SK-N-SH (cell line): ENCODE measurements around the gene LPP.

Experiments used
- CTCF ChIP-seq: fragments of 200-600 bp; sonication (generic); IDR thresholded peaks from 2 replicates; pipeline ENCODE4 v1.6.1; 2017; ENCODE audit warnings: antibody characterized with exemption, mild to moderate bottlenecking, moderate library complexity
- EP300 ChIP-seq, 2 experiments: IDR thresholded peaks; 2 replicates each; pipeline versions ENCODE4 v1.4.0 to v1.6.1; 2012; ENCODE audit warnings: borderline replicate concordance in 1 of 2, low read depth in 1 of 2, low read length in 1 of 2
- FOXM1 ChIP-seq: IDR thresholded peaks from 2 replicates; pipeline ENCODE4 v1.4.0; 2012; ENCODE audit warnings: low read depth, mild to moderate bottlenecking
- GABPA ChIP-seq: IDR thresholded peaks from 2 replicates; pipeline ENCODE4 v1.4.0; 2012; ENCODE audit warnings: low read depth, mild to moderate bottlenecking
- NFIC ChIP-seq: IDR thresholded peaks from 2 replicates; pipeline ENCODE4 v1.4.0; 2012; ENCODE audit warnings: borderline replicate concordance
- POLR2AphosphoS5 ChIP-seq: IDR thresholded peaks from 2 replicates; pipeline ENCODE4 v1.6.1; 2012; ENCODE audit warnings: low read depth, low read length
- RCOR1 ChIP-seq: fragments of 150-350 bp; IDR thresholded peaks from 2 replicates; pipeline ENCODE4 v1.6.1; 2017; ENCODE audit warnings: antibody characterized with exemption, low read length
- REST ChIP-seq: IDR thresholded peaks from 2 replicates; pipeline ENCODE4 v1.6.1; 2012; ENCODE audit warnings: mild to moderate bottlenecking, low read depth, low read length, moderate library complexity
- RFX5 ChIP-seq: IDR thresholded peaks from 2 replicates; pipeline ENCODE4 v1.6.1; 2012; ENCODE audit warnings: mild to moderate bottlenecking, improper control_type of control experiment, low read length
- RXRA ChIP-seq: IDR thresholded peaks from 2 replicates; pipeline ENCODE4 v1.4.0; 2012; ENCODE audit warnings: low read depth, mild to moderate bottlenecking, borderline replicate concordance
- SIN3A ChIP-seq: IDR thresholded peaks from 2 replicates; pipeline ENCODE4 v1.6.1; 2012; ENCODE audit warnings: low read depth, mild to moderate bottlenecking, low read length, moderate library complexity, borderline replicate concordance
- TAF1 ChIP-seq: IDR thresholded peaks from 2 replicates; pipeline ENCODE4 v1.6.1; 2012; ENCODE audit warnings: low read depth, mild to moderate bottlenecking, low read length, moderate library complexity, borderline replicate concordance
- TCF12 ChIP-seq: IDR thresholded peaks from 2 replicates; pipeline ENCODE4 v1.4.0; 2012
- TF ChIP-seq, protein P1 (sequence below): IDR thresholded peaks from 2 replicates; pipeline ENCODE4 v1.4.0; 2012; ENCODE audit warnings: low read depth, borderline replicate concordance

DNA sequence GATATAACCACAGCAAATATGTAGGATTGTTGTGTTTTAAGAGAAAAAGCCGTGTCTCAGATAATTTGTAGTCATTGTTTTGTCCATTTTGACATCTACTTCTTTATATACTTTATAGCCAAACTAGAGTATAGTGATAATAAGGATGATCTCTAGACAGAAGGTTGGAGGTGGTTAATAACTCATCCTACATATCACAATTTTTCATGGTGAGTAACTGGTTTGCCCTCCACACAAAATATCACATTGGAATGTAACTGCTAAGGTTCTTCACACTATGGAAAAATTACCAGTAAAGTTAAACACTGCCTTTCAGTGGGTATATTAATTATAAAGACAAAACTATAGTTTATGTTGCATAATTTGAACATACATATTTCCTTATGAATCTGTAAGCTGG, 380.7 kb downstream of the LPP start:
- no peak for TF ChIP-seq RXRA
- TF ChIP-seq TAF1: no peak
- TF ChIP-seq NFIC: no peak
- no peak for TF ChIP-seq POLR2AphosphoS5
- no peak for TF ChIP-seq RCOR1
- no peak for TF ChIP-seq CTCF
- no peak for TF ChIP-seq FOXM1
- no peak for TF ChIP-seq REST
- TF ChIP-seq EP300 (IDR thresholded peaks at IDR 0.05; ENCODE audit: borderline replicate concordance in 1 of 2, low read depth in 1 of 2, low read length in 1 of 2): no peak
- TF ChIP-seq SIN3A: no peak
- TF ChIP-seq GABPA: no peak
- no peak for TF ChIP-seq TCF12
- no peak for TF ChIP-seq RFX5
- TF ChIP-seq, protein P1, sequence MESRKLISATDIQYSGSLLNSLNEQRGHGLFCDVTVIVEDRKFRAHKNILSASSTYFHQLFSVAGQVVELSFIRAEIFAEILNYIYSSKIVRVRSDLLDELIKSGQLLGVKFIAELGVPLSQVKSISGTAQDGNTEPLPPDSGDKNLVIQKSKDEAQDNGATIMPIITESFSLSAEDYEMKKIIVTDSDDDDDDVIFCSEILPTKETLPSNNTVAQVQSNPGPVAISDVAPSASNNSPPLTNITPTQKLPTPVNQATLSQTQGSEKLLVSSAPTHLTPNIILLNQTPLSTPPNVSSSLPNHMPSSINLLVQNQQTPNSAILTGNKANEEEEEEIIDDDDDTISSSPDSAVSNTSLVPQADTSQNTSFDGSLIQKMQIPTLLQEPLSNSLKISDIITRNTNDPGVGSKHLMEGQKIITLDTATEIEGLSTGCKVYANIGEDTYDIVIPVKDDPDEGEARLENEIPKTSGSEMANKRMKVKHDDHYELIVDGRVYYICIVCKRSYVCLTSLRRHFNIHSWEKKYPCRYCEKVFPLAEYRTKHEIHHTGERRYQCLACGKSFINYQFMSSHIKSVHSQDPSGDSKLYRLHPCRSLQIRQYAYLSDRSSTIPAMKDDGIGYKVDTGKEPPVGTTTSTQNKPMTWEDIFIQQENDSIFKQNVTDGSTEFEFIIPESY: no peak
